GM19463 (cell line): ENCODE results near the gene CHCHD6.

Experiments
- ATAC-seq: cut with Tn5 transposase; IDR thresholded peaks from one replicate; pipeline ENCODE4 v1.9.1; 2021; ENCODE audit warnings: mild to moderate bottlenecking, moderate library complexity; ENCODE audit not compliant: unreplicated experiment

Gene CHCHD6

DNA sequence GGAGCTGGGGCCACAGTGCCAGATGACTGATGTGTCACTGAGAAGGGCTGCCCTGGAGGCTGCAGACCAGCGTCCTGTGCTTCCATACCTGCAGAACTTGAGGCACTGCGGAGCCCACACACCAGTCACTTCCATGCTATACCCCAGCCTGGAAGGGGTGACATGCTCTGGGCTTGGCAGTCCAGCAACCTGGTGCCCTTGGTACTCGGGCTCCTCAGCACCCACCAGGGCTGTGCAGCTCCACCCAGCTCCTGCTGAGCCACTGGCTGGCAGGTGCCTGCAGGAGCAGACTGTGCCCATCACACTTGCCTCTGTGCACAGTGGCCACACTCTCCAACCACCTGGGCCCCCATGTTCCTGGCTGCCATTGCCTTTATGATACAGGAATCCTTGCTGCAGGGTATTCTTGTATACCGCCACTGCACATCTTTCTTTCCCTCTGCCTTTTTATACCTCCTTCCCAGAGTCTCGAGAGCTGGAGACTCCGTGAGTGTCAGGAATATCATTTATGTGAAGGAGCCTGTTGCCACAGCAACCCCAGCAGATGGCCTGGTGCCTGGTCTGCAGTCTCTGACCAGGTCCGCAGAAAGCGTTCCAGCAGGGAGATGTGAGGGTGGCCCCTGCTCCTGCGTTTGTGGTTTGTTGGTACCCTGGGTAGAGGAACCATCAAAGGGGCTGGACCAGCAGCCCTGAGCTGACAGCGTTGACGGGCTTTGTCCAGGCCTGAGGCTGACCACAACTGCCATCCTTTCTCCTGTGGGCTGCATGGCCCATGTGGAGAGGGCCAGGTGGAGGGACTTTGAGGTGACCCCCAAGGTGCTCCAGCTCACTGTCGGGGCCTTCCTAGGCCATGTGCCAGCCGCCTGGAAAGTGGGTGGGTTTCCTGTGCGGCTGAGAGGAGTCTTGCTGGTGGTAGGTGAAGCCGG lies 185.5 kb downstream of the CHCHD6 start:
- no peak for ATAC-seq

DNA sequence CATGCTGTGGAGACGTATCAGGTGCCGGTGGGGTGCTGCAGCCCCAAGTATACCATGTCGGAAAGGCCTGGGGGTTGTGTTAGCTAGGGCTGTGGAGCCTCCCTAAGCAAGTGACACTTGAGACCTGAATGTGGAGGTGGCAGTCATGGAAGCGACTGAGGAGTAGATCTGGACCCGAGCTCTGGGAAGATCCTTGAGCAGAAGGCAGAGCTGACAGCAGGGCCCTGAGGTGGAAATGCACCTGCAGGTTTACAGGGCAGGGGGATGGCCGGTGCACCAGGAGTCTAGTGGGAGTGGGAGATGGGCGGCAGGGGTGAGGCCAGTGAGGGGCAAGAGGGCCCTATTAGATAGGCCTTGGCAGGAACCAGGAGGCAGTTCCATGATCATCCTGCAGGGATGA lies 187.1 kb downstream of the CHCHD6 start:
- ATAC-seq: no peak

DNA sequence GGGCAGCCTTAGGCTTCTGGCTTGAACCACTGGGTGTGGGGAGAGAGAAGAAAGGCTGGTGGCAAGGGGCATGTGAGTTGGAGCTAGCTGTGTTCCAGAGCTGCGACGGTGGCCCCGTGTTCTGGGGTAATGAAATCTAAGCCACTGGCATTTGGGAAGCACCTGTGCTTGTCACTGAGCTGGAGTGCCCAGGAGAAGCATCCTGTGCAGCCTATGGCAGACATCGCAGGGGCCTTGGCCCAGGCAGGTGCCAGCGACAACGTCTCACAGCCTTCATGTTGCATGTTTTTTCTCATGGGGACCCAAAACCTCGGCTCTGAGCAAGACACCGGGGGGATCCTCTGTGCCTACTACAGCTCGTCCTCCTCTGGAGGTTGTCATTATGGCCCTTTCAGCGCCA lies 187.8 kb downstream of the CHCHD6 start:
- no peak for ATAC-seq

DNA sequence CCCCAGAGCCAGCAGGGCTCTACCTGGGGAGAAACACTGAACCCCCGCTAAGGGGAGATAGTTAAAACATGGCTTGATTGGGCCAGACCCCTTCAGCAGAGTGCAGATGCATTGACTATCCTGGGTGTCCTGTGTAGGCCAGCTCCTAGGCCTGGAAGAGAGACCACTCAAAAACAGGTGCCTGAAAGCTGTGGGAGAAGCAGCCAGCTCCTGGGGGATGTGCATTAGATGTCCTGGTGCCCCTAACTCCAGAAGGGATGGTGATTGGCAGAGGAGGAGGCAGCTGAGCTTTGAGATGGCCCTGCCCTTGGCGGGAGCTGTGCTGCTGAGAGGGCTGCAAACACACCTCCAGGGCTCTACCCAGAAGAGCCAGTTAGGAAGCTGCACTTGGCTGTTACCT lies 189.6 kb downstream of the CHCHD6 start:
- ATAC-seq: no peak

DNA sequence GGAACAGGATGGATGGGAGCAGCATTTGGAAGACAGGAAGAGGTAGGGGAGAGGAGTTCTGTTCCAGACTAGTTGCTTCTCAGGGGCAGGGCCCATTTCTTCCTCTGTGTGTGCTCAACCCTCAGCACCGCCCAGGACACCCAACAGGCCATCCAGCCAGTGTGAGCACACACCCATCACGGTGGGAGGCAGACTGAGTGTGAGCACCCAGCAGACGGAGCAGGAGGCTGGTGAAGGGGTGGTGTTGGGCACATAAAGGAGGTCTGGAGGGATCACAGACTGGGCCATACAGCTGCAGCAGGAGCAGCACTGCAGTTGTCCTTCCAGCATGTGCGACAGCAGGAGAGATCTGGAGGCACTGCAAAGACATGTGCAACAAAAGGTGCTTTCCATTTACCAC lies 190.4 kb downstream of the CHCHD6 start:
- no peak for ATAC-seq

DNA sequence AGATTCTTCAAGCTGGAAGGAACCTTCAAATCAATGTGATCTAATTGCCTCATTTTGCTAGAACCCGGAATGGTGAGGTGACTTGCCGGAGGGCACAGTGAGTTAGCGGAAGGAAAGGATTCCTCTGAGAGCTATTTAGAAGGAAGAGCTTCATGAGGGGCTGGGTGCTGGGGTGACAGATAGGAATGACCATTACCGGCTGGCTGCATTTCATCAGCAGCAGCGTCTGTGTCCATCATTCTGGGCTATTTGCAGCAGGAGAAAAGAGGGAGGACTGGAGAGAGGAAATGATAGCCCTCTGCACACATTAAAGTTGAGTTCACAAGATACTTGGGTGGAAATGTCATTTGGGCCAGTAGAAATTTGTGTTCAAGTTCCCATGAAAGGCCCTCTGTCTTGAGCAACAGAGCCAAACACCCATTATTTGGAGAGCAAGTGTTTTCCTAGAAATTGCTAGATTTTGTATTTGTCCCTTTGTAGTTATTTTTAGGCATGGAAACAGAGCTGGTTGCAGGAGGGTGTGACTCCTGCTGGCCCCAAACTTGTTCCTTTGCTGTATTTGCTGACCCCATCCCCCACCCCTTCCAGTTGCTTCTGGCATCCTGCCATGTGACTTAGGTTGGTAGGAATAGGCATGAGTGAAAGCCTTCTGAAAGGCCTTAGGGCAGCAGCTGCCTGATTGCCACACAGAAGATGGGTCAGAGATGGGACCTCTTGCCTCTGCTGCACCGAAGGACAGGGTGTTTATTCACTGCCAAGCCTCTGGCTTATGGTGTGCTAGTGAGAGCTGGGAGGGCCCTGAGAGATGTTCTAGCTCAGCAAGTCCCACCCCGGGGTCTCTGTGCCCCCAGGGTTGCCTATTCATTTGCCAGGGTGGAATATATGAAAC lies 191.4 kb downstream of the CHCHD6 start:
- ATAC-seq: no peak

DNA sequence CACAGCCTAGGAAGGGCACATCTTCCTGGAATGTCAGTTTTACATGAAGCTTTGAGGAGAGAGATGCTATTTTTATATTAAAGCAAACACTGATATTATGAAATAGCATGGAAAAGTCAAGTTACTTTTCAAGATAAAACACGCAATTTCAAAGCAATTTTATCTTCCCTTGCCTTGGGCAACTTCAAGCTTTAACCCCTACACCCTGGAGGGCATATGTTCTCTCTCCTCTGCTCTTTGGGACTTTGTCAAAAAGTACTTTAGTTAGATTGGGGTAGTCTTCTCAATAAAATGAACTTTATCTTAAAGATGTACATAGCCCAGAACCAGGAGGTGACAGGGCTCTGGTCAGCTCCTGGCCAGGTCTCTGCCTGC lies 192.0 kb downstream of the CHCHD6 start:
- no peak for ATAC-seq

DNA sequence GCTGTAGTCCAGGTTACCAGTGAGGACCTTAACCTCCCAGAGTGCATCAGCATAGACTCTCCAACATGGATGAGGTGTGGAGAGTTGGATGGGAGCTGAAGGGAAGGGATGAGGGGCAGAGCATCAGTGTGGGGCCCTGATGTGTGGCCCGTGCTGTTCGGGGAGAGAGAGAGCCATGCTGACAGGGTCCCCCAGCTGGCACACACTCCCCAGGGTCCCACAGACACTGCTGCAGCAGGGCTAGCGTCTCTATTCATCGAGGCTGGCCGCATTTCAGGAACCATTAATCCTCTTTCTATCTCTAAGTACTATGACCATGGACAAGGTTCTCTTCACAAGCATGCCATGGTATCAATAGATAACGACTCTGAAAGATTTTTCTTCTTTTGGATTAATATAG lies 192.9 kb downstream of the CHCHD6 start:
- ATAC-seq: no peak

DNA sequence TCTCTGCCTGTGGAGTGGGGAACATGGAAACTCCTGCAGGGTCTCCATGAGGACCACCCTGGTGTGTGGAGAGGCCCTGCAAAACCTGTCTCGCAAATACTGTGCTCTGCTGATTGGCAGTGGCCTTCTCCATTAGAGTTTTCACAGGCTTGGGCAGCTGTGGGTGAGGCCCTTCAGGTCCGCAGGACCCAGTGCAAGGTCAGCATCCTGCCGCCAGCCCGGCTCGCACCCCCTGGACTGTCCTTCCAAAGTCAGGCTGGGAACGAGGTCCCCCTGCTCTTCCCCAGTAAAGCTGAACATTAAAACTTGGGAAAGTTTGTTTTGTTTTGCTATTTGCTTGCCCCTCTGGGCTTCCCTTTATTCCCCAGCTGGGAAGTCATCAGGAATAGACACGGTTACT lies 193.9 kb downstream of the CHCHD6 start:
- ATAC-seq: no peak

DNA sequence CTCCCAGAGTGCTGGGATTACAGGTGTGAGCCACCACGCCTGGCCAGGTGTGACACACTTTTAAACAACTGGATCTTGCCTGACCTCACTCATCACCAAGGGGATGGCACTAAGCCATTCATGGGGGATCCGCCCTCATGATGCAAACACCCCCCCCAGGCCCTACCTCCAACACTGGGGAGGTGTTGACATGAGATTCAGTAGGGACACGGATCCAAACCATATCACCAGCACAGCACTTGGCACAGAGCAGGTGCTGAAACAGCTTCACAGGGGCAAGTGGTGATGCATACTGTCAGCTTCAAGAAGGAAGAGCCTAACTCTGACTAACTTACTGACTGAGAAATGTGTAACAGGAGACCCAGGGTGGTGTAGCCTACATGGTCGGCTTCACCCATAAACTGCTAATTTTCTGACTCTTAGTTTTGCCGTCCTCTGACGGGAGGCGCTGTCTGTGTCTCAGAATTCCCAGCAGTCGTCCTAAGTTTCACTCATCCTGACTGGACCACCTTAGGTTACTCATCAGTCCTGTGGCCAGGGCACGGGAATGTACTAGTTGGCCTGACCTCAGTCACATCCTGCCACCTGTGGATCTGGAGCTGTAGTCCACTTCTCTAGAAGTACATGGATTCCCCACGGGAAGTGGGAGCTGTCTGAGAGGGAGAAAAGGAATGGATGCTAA lies 197.0 kb downstream of the CHCHD6 start:
- ATAC-seq: no peak

DNA sequence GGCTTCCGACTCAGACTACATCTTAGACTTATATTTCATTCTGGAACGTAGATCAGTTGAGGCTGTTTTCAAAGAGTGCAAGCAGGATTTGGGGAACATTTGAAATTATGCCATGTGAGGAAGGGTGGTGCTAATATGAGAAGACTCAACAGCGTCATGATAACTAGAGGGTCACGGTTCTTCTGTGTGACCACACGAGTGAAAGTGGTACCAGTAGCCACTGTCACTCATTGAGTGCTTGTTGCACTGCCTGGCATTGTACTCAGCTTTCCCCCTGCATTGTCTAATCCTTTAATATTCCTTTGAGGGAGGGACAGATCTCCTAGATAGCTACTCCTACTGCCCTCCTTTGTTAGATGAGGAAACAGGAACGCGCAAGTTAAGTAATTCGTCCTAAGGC lies 197.6 kb downstream of the CHCHD6 start:
- no peak for ATAC-seq

DNA sequence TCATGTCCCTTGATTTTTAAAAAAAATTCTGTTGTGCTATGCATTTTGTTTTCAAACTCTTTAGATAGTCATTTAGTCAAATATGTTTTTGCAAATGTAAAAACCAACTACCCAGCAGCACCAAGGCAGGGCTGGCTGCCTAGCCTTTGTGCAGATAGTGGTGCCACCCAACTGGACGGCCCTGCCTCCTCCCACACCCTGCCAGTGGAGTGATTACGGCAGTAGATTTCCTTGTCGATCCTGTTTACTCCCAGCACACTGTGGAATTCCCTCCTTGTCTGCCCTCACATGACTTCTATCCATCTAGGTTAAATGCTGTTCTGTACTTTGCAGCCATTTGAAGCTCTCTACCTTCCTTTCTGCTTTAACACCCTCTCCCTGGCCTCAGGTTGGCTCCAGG lies 199.5 kb downstream of the CHCHD6 start:
- ATAC-seq: no peak

DNA sequence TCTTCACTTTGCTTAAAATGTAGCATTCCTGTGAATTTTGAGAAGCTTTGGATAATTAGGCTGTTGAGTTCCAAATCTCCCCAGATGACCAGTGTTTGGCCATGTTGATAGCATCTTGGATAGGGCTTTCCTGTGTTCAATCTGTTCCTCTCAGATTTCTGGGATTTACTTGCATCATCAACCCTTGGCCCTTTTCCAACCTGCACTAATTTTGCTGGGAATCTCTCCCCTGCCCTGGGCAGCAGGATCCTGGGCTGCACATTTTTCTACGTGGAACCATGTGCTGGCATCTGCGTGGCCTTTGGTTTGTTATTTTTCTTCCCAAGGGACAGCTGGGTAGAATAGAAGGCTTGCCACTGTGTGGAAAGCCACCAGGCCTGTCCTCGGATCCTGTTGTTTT lies 203.5 kb downstream of the CHCHD6 start:
- ATAC-seq: no peak

DNA sequence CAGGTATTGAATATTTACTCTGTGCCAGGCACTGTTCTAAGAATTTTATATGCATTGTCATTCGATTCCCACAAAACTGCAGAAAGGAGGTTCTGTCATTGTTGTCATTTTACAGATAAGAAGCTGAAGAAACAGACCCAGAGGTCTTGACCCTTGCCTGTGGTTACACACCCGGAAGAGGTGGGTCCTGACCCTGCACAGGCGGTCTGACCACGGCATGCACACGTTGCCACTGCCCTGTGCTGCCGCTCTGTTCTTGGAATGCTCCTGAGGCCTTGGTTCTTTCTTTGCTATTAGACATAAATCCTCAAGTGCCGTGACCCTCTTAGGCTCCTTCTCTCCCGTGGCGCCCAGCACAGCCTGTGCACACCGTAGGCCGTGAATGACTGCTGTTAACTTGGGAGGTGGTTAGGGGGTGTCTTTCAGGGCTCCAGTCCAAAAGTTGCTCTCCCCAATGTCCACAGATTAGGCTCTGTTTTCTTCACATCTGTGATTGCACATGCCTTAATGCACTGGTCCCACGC lies 204.8 kb downstream of the CHCHD6 start:
- ATAC-seq: no peak

DNA sequence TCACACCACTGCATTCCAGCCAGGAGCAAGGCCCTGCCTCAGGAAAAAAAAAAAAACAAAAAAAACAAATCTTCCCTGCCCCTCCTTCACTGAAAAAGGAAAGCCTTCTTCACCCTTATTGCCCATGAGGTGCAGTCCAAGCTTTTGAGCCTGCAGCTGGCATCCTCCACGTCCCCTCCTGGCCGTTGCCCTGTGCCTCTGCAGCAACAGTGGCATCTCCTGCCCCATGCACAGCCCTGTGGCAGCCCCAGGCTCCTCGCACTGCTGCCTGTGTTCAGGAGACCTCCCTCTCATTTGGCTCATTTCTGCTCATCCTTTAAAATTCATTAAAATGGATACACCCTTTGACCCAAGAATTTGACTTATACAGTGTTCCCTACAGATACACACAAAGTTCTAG lies 206.2 kb downstream of the CHCHD6 start:
- no peak for ATAC-seq

DNA sequence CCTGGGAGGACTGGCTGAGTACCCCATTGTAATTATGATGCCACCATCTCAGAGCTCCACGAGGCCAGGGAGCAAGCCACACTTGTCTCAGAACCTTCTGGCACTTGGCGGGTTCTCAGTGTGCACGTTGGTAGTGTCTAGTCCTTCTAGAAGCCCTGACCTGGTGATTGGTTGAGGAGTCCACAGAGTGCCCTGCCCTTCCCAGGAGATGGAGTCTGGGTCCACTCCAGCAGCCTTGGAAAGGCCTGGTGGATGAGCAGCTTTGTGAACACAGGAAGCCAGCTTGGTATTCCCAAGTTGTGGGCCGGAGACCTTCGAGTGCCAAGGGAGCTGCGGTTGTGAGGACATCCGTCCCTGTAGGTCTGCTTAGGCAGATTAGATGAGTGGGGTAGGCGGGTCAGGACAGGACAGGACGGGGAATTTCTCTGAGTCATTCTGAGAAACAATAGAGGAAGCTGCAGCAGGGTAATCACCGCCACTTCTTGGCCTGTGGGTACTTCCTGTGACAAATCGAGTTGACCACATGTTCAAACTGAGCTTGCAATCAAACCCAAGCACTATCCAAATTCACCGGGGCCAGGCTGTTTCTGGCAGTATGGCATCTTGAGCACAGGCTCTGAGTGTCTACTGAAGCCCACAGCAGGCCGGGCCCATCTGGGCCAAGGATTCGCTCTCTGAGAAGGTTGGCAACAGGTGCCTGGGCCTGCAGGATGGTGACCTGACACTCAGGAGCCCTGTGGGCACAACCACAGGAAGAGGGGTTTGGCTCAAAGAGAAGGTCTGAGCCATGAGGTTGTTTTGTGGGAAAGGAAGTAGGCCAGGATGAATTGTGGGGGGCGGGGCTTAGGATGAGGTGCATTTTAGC lies 207.4 kb downstream of the CHCHD6 start:
- peak; percentile 87 for ATAC-seq

DNA sequence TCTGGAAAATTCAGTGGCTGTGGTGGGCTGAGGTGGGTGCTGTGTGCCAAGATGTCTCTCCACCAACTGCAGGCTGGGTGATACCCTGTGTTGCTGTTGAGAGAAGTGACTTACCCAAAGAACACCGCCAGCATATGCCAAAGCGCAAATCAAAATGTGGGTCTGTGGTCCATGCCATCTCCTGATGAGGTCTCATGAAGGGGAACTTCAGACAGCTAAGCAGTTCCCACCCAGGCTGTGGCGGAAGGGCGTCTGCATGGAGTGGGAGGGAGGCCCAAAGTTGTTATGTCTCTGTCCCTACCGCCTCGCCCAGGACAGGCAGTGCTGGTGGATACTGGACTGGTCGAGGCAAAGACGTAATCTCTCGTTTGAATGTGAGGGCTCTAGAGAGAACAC lies 208.0 kb downstream of the CHCHD6 start:
- no peak for ATAC-seq

DNA sequence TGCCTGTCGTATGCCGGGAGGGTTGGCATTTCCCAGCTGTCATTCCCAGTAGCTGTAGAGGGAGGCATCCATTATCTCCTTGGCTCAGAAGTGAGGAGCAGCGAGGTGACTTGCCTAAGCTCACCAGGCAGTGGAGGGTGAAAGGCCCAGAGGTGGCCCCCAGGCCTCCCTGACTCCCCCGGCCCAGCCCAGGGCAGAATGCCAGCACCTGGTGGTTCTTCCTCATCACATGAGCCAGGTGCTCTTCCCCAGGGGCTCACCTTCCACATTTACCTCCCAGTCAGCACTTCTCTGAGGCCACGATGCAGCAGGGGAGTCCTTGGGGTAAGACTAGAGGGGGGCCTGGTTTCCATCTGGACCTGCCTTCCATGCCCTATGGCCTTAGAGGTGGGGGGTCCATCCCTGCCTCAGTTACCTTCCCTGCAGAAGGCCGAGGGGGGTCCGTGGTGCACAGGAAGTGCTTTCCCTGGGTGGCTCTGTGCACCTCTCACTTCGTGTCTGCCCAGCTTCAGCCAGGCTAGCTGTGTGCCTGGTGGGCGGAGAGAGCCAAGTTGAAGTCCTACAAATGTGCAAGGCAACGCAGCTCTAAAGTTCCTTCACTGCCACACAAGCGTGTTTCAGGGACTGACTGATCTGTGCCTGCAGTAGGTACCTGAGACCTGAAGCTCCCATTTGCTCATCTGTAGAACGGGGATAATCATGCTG lies 208.6 kb downstream of the CHCHD6 start:
- ATAC-seq: no peak

DNA sequence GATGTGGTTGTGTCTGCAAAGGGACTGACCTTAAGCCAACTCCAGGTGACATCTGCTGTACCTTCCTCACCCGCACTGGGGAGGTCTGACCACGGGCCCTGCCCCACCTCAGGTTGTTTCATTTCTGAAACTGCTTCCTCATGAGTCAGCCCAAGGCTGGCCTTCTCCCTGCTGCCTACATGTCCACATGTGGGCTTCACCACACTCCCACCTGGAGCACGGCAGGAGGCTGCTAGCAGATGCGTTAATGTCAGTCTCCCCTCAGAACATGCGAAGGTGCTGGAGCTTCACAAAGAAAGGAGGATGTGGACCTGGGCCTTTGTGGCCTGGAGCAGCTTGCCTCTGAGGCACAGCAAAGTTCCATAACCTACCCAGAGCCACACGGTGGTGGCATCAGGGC lies 209.5 kb downstream of the CHCHD6 start:
- ATAC-seq: no peak

DNA sequence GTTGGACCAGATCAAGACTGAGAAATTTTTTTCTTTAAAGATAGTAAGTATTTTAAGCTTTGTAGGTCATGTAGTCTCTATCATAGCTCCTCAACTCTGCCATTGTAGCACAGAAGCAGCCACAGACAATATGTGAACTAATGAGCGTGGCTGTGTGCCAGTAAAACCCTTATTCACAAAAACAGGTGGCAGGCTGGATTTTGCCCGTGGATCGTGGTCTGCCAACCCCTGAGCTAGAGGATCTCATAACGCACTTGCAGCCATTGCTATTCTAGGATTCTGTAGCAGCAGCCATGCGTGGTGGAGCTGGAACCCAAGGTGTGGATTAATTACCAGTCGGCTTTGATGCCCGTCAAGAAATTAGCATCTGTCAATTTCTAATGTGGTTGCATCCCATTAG lies 210.2 kb downstream of the CHCHD6 start:
- ATAC-seq: no peak
